ENCODE measurements around the gene ROR2.

The ROR2 gene

GRCh38 chr9:91783411-91783810 lies 166.6 kb downstream of the ROR2 start:
- H3K9ac ChIP-seq (ENCODE audit: low read length) = no peak overlapping the region
- H3K4me3 ChIP-seq (ENCODE audit: low read length) = no peak overlapping the region
- H3K4me1 ChIP-seq (ENCODE audit: control insufficient read depth, low read depth, low read length) = no peaks in the 10 kb centered on the region
- peaks cover 4% of the 10 kb centered on the region for H3K9me3 ChIP-seq (ENCODE audit: control insufficient read depth, low read depth, low read length)
- H3K27ac ChIP-seq (ENCODE audit: low read length) = no peak overlapping the region
- H3K36me3 ChIP-seq (ENCODE audit: control insufficient read depth, low read depth, low read length) = no peaks in the 10 kb centered on the region
- H3K27me3 ChIP-seq (ENCODE audit: control insufficient read depth, insufficient read depth, low read length) = no peaks in the 10 kb centered on the region

DNA sequence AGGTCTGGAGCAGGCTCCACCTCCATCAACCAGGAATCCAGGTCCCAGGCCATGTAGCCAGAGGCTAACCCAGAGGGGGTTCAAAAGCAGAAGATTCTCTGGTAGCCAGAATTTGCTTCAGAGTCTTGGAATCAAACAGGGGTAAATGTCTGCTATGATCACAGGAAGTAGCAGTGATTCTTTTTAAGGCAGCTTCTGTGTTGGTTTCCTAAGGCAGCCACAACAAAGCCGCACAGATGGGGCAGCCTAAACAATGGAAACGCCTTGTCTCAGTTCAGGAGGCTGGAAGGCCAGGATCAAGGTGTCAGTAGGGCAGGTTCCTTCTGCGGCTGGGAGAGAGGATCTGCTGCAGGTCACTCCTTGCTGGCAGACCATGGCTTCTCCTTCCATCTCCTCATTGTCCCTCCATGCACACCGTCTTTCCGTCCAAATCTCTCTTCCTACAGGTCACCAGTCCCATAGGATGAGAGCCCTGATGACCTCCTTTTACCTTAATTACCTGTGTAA lies 167.3 kb downstream of the ROR2 start:
- no peaks in the 10 kb centered on the region for H3K27me3 ChIP-seq (ENCODE audit: control insufficient read depth, insufficient read depth, low read length)
- no peaks in the 10 kb centered on the region for H3K9me3 ChIP-seq (ENCODE audit: control insufficient read depth, low read depth, low read length)
- no peak overlapping the region for H3K27ac ChIP-seq (ENCODE audit: low read length)
- no peak overlapping the region for H3K9ac ChIP-seq (ENCODE audit: low read length)
- H3K4me3 ChIP-seq (ENCODE audit: low read length) = no peak overlapping the region
- no peaks in the 10 kb centered on the region for H3K36me3 ChIP-seq (ENCODE audit: control insufficient read depth, low read depth, low read length)
- H3K4me1 ChIP-seq (ENCODE audit: control insufficient read depth, low read depth, low read length) = no peaks in the 10 kb centered on the region

DNA sequence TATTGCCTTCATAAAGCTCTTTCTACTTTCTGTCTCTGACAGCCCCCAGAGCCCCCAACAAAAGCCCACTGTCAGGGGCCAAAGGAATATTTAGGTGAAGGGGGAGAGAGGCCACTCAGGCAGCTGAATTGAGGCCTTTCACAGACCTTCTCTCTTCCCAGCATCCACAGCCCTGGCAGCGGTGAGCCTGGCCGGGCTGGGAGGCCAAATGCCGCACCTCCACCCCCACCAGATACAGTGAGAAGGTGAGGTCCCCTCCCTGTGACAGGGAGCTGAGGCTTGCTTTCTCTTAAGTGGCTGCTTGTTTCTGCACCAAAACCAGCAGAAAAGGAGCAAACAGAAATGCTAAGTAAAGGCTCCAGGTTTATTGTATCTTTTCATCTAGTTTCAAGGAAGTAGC lies 168.1 kb downstream of the ROR2 start:
- Histone ChIP-seq H3K36me3 (ENCODE audit: control insufficient read depth, low read depth, low read length) (no peaks in the 10 kb centered on the region), H3K9ac (ENCODE audit: low read length) (no peak overlapping the region), H3K27me3 (ENCODE audit: control insufficient read depth, insufficient read depth, low read length) (no peaks in the 10 kb centered on the region), H3K9me3 (ENCODE audit: control insufficient read depth, low read depth, low read length) (no peaks in the 10 kb centered on the region), H3K27ac (ENCODE audit: low read length) (no peak overlapping the region), H3K4me3 (ENCODE audit: low read length) (no peak overlapping the region), H3K4me1 (ENCODE audit: control insufficient read depth, low read depth, low read length) (no peaks in the 10 kb centered on the region)

DNA sequence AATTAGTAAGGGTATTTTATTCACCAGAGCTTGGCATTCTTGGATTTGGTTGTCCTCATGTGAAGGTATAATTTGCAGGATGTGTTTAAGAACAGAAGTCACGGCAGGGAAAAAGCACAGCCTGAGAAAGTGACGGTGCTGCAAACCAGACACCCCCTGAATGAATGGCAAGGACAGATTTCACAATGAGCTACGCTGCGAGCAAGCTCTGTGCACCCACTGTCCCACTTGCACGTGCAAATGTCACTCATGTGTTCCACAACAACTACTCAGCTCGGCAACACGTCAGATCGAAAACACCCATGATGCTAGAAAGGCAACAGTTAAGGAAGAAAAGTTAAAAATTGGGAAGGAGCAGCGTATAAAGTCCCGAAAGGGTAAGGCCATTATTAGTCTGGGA lies 168.9 kb downstream of the ROR2 start:
- no peak overlapping the region for H3K4me3 ChIP-seq (ENCODE audit: low read length)
- H3K36me3 ChIP-seq (ENCODE audit: control insufficient read depth, low read depth, low read length) = no peaks in the 10 kb centered on the region
- no peak overlapping the region for H3K9ac ChIP-seq (ENCODE audit: low read length)
- no peaks in the 10 kb centered on the region for H3K4me1 ChIP-seq (ENCODE audit: control insufficient read depth, low read depth, low read length)
- no peaks in the 10 kb centered on the region for H3K27me3 ChIP-seq (ENCODE audit: control insufficient read depth, insufficient read depth, low read length)
- no peaks in the 10 kb centered on the region for H3K9me3 ChIP-seq (ENCODE audit: control insufficient read depth, low read depth, low read length)
- no peak overlapping the region for H3K27ac ChIP-seq (ENCODE audit: low read length)

DNA sequence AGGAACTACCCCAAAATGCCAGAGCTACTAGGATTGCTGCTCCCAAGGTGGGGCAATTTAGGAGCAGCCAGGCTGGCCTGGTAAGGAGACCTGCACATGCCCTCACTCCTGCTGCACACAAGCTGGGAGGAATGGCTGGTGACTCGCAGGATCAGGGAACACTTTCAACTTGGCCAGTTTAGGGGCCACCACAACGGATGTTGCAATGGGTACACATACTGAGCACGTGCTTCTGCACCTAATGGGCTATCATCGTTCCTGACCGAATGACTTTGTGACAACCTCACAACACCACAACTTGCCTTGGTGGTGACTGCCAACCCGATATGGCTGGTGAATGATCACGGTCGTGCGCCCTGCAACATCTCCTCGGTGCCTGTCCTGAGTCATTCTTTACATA lies 172.0 kb downstream of the ROR2 start:
- Histone ChIP-seq H3K4me3 (ENCODE audit: low read length) (no peak overlapping the region), H3K9me3 (ENCODE audit: control insufficient read depth, low read depth, low read length) (no peaks in the 10 kb centered on the region), H3K4me1 (ENCODE audit: control insufficient read depth, low read depth, low read length) (peaks cover 3% of the 10 kb centered on the region), H3K27ac (ENCODE audit: low read length) (no peak overlapping the region), H3K36me3 (ENCODE audit: control insufficient read depth, low read depth, low read length) (no peaks in the 10 kb centered on the region), H3K9ac (ENCODE audit: low read length) (no peak overlapping the region), H3K27me3 (ENCODE audit: control insufficient read depth, insufficient read depth, low read length) (no peaks in the 10 kb centered on the region)

GRCh38 chr9:91777292-91777830 lies 172.7 kb downstream of the ROR2 start:
- H3K9ac ChIP-seq (ENCODE audit: low read length) = no peak overlapping the region
- no peaks in the 10 kb centered on the region for H3K9me3 ChIP-seq (ENCODE audit: control insufficient read depth, low read depth, low read length)
- H3K4me1 ChIP-seq (ENCODE audit: control insufficient read depth, low read depth, low read length) = peaks cover 3% of the 10 kb centered on the region
- no peak overlapping the region for H3K4me3 ChIP-seq (ENCODE audit: low read length)
- no peaks in the 10 kb centered on the region for H3K36me3 ChIP-seq (ENCODE audit: control insufficient read depth, low read depth, low read length)
- H3K27me3 ChIP-seq (ENCODE audit: control insufficient read depth, insufficient read depth, low read length) = no peaks in the 10 kb centered on the region
- no peak overlapping the region for H3K27ac ChIP-seq (ENCODE audit: low read length)

DNA sequence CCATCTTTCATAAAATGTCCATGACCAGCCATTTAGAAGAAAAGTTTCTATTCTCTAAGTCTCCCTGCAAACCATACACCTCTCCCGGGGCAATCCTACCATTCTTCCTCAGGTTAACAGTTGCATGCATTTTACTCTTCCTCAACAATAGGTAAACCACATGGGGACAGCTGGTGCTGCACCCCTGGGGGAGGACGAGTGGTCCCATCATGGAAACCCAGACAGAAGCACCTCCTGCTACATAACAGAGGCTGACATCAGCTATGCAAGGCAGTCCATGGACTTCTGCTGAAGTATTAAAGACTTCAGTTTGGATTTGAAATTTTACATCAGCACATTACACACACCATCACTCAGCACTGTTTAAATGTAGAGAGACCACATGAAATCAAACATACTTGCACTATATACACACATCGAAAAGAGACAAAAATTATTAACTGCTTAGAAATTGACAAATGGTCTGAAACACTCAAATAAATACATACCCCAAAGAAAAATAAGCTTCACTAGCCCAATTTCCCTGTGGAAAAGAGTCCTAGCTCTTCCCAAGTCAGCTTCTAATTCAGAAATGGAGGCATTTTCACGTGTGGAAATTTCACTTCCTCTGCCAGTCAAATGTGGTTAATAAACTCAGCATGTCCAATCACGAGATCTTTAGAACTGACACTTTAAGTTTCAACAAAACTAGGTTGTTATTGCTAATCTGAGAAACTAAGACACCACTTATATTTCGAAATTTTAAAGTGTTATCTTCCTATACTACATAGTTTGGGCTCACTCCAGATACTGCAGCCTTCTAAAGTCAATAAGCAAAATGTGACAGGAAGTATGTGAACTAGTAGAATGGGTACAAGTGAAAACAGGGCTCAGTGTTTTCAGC lies 173.4 kb downstream of the ROR2 start:
- Histone ChIP-seq H3K27ac (ENCODE audit: low read length) (no peak overlapping the region), H3K4me3 (ENCODE audit: low read length) (no peak overlapping the region), H3K36me3 (ENCODE audit: control insufficient read depth, low read depth, low read length) (no peaks in the 10 kb centered on the region), H3K27me3 (ENCODE audit: control insufficient read depth, insufficient read depth, low read length) (no peaks in the 10 kb centered on the region), H3K4me1 (ENCODE audit: control insufficient read depth, low read depth, low read length) (peaks cover 3% of the 10 kb centered on the region), H3K9ac (ENCODE audit: low read length) (no peak overlapping the region), H3K9me3 (ENCODE audit: control insufficient read depth, low read depth, low read length) (no peaks in the 10 kb centered on the region)

DNA sequence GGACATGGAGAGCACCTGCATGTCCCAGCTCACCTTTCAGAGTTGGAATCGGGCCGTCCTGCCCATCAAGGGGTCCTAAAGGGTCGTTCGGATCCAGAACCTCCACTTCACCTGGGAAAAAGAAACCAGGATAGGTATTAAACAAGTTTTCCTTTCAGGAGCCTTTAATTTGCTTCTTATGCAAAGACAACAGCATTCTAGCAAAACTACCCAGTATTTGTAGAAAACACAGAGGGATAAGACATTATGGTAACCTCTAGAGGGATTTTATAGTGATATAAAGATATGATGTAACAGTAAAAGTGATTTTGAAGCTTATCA lies 174.4 kb downstream of the ROR2 start:
- no peaks in the 10 kb centered on the region for H3K27me3 ChIP-seq (ENCODE audit: control insufficient read depth, insufficient read depth, low read length)
- no peaks in the 10 kb centered on the region for H3K36me3 ChIP-seq (ENCODE audit: control insufficient read depth, low read depth, low read length)
- H3K27ac ChIP-seq (ENCODE audit: low read length) = no peak overlapping the region

DNA sequence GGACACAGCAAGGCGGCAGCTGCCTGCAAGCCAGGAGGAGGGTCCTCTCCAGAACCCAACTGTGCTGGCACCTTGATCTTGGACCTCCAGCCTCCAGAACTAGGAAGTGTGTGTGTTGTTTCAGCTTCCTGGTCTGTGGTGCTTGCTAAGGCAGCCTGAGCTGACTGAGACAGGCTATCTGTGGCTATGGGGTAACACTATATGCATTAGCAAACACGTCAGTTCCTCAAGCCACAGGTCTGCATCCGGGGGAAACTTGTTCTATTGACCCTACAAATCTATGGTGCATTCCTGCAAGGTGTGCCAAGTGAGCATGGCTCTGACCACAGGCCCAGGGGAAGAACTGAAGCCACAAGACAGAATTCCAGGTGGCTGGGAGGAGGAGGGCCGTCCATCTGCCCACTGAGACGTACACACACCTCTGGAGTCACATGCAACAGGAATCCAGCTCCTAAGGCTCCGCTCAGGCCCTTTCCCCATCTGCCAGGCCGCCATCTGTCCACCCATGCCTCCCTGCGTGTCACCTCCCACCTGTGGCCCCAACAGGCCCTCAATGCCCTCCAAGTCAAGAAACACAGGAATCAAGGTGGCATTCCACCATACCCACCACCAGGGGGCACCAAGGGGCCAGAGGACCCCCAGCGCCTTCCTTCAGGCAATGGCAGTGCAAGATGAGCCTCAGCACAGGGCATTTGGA lies 174.9 kb downstream of the ROR2 start:
- Histone ChIP-seq H3K4me3 (ENCODE audit: low read length) (no peak overlapping the region), H3K9me3 (ENCODE audit: control insufficient read depth, low read depth, low read length) (no peaks in the 10 kb centered on the region), H3K9ac (ENCODE audit: low read length) (no peak overlapping the region), H3K27ac (ENCODE audit: low read length) (no peak overlapping the region), H3K36me3 (ENCODE audit: control insufficient read depth, low read depth, low read length) (no peaks in the 10 kb centered on the region), H3K27me3 (ENCODE audit: control insufficient read depth, insufficient read depth, low read length) (no peaks in the 10 kb centered on the region), H3K4me1 (ENCODE audit: control insufficient read depth, low read depth, low read length) (peaks cover 7% of the 10 kb centered on the region)

More for the DNA sequence above, 174.4 kb downstream of the ROR2 start:
- Histone ChIP-seq H3K9me3 (ENCODE audit: control insufficient read depth, low read depth, low read length) (no peaks in the 10 kb centered on the region), H3K4me1 (ENCODE audit: control insufficient read depth, low read depth, low read length) (peaks cover 7% of the 10 kb centered on the region), H3K4me3 (ENCODE audit: low read length) (no peak overlapping the region), H3K9ac (ENCODE audit: low read length) (no peak overlapping the region)

DNA sequence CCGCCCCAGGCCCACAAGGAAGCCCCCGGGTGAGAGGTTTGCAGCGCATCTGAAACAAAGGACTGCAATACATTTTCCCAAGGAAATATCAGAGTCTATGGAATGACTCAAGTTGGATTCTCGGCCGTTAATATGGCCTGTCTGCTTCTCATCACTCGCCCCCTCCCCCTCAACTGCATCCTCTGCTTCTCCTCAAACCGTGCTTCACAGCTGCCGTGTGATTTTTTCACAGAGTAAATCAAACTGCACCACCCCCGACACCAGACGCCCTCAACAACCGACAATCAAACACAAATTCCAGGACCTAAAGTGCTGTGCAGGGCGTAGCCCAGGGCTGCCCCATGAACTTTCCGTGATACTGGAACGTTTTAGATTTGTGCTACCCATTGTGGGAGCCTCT lies 176.9 kb downstream of the ROR2 start:
- Histone ChIP-seq H3K9me3 (ENCODE audit: control insufficient read depth, low read depth, low read length) (no peaks in the 10 kb centered on the region), H3K36me3 (ENCODE audit: control insufficient read depth, low read depth, low read length) (no peaks in the 10 kb centered on the region), H3K9ac (ENCODE audit: low read length) (no peak overlapping the region), H3K27me3 (ENCODE audit: control insufficient read depth, insufficient read depth, low read length) (no peaks in the 10 kb centered on the region), H3K27ac (ENCODE audit: low read length) (no peak overlapping the region), H3K4me3 (ENCODE audit: low read length) (no peak overlapping the region), H3K4me1 (ENCODE audit: control insufficient read depth, low read depth, low read length) (peaks cover 7% of the 10 kb centered on the region)

DNA sequence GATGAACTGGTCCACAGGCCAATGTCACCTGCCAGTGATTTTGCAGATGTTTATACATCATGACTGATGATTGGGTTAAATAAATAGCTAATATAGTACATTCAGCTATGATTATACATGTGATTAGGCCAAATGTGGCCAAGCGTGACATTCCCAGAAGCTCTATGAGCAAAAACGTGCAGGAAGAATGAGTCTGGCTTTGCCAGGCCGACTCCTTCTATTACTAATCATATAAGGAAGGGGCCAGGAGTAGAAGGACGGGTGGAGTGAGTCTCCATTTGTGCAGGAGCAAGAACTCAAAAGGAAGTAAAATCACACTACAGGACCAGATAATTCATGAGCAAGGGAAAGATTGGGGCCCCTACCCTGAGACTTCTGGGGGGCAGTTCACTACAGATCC lies 178.2 kb downstream of the ROR2 start:
- no peak overlapping the region for H3K9ac ChIP-seq (ENCODE audit: low read length)
- no peaks in the 10 kb centered on the region for H3K27me3 ChIP-seq (ENCODE audit: control insufficient read depth, insufficient read depth, low read length)

More for the DNA sequence above, 178.2 kb downstream of the ROR2 start:
- Histone ChIP-seq H3K27ac (ENCODE audit: low read length) (no peak overlapping the region), H3K9me3 (ENCODE audit: control insufficient read depth, low read depth, low read length) (no peaks in the 10 kb centered on the region), H3K36me3 (ENCODE audit: control insufficient read depth, low read depth, low read length) (no peaks in the 10 kb centered on the region), H3K4me3 (ENCODE audit: low read length) (no peak overlapping the region), H3K4me1 (ENCODE audit: control insufficient read depth, low read depth, low read length) (peaks cover 7% of the 10 kb centered on the region)
